Large intestine (tissue), 12 donors: ENCODE results near the gene TBC1D3D. TPM values are rescaled to one million over a fixed set of nuclear protein-coding genes. Genes with fewer than 3 reads are reported as not detected.
"Not testable (repeated sequence)": the region's sequence is repeated elsewhere in the genome, so short reads cannot be mapped to it uniquely, and the experiment has no call there.

Experiments used
- DNase-seq, 2 donors: peaks; one replicate each; pipeline versions ENCODE4 v3.0.0 to v3.0.0-alpha.2; 2013
- H3K27ac ChIP-seq: one replicate; pipeline ENCODE4 v1.5.1; 2013; ENCODE audit warnings: low read length
- H3K27me3 ChIP-seq: 2 replicates; pipeline ENCODE4 v1.6.1; 2013; ENCODE audit warnings: low read length; ENCODE audit not compliant: control insufficient read depth, insufficient read depth
- H3K36me3 ChIP-seq: 2 replicates; pipeline ENCODE4 v1.6.1; 2013; ENCODE audit warnings: low read length; ENCODE audit not compliant: control insufficient read depth, insufficient read depth
- H3K4me1 ChIP-seq: one replicate; pipeline ENCODE4 v1.6.1; 2013; ENCODE audit warnings: low read length; ENCODE audit not compliant: control insufficient read depth, insufficient read depth
- H3K4me3 ChIP-seq: one replicate; pipeline ENCODE4 v1.5.1; 2013; ENCODE audit warnings: low read length
- H3K9me3 ChIP-seq: one replicate; pipeline ENCODE4 v1.6.1; 2013; ENCODE audit warnings: mild to moderate bottlenecking, low read depth, low read length, moderate library complexity; ENCODE audit not compliant: control insufficient read depth
- WGBS: methylation state at CpG from one replicate; pipeline ENCODE4 v1.1.5; 2013; ENCODE audit warnings: low lambda C conversion rate; ENCODE audit not compliant: insufficient coverage; 5-methylcytosine and 5-hydroxymethylcytosine counted together
- long read RNA-seq, 11 donors: transcript quantifications; one replicate each; lab custom pipeline, GENCODE V29; 2026
- polyA plus RNA-seq: library from polyadenylated mRNA; unstranded; fragments of 120-200 nt; gene quantifications from one replicate; pipeline ENCODE4 v1.2.1, GENCODE V29; 2013

Gene TBC1D3D
- not detected for polyA plus RNA-seq
- long read RNA-seq, donor 1 = 0 reads
- long read RNA-seq, donor 2 = 0 reads
- long read RNA-seq, donor 3 = 0 reads
- long read RNA-seq, donor 4 = 0 reads
- long read RNA-seq, donor 5 = 0 reads
- long read RNA-seq, donor 6 = 0 reads
- long read RNA-seq, donor 7 = 0 reads
- long read RNA-seq, donor 8 = 0 reads
- long read RNA-seq, donor 9 = 0 reads
- long read RNA-seq, donor 10 = 0 reads
- long read RNA-seq, donor 11 = 0 reads

GRCh38 chr17:38003676-38004075 is at the start of gene TBC1D3D:
TSS of gene TBC1D3D (plus strand) at chr17:38003976. CDS start at chr17:38005561, 1,585 bp downstream.
- H3K36me3 ChIP-seq = not testable (repeated sequence)

GRCh38 chr17:37988960-37989359 is 14.8 kb upstream of the TBC1D3D start, which contains the start of gene TBC1D3L:
TSS of gene TBC1D3L (minus strand) at chr17:37989060. CDS start at chr17:37987520, 1,540 bp downstream.
- not testable (repeated sequence) for H3K9me3 ChIP-seq, H3K27me3 ChIP-seq, H3K4me1 ChIP-seq, DNase-seq, H3K27ac ChIP-seq, H3K36me3 ChIP-seq, H3K4me3 ChIP-seq
- no CpG with 5 or more reads among the region's 11 CpGs for WGBS

More at GRCh38 chr17:38003676-38004075, at the start of gene TBC1D3D:
- H3K4me3 ChIP-seq, H3K27ac ChIP-seq, H3K9me3 ChIP-seq, DNase-seq, H3K4me1 ChIP-seq, H3K27me3 ChIP-seq: not testable (repeated sequence)
- no CpG with 5 or more reads among the region's 11 CpGs for WGBS

Other genes with a start within 250 kb of the TBC1D3D start
- 0.96 TPM for gene TBC1D3K, start 79.6 kb upstream of the TBC1D3D start, polyA plus RNA-seq
- 18.9 TPM for gene TBC1D3L, start 14.9 kb upstream of the TBC1D3D start, polyA plus RNA-seq
- 3.1 TPM for gene TBC1D3C, start 64.7 kb downstream of the TBC1D3D start, polyA plus RNA-seq
- gene TBC1D3E, start 124.0 kb downstream of the TBC1D3D start, polyA plus RNA-seq = 12.3 TPM
- gene TBC1D3, start 188.6 kb downstream of the TBC1D3D start, polyA plus RNA-seq = not detected